GM18870 (cell line): ENCODE data around the gene BIVM.

Source experiments
- ATAC-seq: cut with Tn5 transposase; IDR thresholded peaks from one replicate; pipeline ENCODE4 v1.9.1; 2021; ENCODE audit warnings: moderate library complexity; ENCODE audit not compliant: unreplicated experiment

BIVM gene

DNA sequence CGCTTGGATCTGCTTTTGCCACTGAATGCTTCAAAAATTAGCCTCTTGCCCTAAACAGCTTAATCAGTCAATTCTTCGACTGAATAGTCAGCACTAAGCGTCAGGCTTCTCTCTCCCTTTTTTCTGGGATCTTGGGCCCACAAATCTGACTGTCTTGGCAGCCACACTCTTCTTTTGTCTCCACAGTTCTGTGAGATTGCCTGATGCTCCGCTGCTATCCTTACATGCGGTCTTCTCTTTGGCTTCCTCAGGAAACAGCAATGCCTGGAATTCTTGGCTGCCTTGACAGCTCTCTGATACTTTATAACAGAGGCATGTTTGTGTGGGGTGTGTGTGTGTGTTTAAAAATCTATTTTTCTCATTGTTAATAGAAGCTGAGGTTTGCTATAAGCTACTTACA, 79.6 kb downstream of the BIVM start:
- ATAC-seq, result no peak

DNA sequence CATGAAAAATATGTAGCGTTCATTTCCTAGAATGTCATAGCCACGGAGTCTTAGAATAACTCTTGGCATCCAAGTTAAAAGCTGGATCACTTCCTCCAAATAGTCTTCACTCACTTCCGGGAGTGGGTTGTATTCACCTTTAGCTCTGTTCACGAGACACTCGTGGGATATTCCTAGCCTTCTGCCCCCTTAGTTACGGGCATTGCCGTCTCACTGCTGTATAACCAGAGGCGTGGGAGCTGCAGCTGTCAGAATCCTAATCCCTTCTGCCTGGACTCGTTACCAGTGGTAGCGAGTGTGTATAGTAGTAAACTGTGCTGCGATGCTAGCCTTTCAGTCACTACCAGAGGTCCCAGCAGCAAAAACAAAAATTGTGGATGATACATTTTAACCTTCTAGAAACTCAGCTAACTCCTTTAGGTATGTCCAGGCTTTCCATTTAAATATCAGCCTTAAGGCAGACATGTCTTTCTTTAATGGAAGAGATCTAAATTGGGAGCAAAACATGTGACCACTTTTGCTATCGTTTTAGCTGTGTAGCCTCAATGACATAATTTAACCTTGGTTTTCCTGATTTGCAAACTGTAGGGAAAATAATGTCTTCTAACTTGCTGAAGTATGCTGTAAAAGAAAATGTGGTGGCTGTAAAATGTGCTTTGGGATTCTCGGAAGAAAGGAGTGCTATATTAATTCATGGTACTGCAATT, 81.0 kb downstream of the BIVM start:
- no peak for ATAC-seq

DNA sequence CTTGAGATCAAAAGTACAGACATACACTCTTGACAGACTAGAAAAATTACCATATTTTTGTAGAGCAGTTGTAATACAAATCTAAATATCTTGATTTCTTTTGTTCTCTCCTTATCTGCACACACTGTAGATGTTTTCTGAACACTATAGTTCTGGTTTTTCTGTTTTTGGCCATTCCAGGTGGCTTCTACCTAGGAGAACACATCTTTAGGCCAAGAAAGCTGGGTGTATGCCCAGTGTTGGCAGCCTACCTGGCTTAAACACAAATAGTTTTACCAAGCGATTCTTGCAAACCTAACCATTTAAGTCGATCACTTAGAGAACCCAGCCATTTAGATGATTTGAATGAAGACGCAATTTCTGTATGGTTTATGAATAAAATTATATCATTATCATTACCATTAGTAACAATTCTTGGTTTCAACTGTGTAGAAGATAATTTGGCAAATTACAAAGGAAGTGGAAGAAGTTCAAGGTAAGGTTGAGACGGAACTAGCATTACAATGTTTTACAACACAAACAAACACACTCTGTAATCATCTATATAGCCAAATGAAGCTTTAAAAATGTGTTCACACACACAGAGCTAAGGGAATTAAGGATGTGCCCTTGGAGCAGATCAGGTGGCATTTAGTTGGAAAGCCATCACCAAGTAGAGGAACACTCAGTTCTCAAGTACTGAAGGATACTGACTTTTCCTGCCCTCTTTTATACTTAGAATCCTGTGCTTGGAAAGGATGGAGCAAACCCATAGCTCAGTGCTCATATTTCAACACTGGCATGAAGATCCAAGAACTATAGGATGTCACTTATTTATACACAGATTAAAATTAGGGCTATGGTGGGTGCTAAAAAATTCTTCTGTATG, 83.1 kb downstream of the BIVM start:
- ATAC-seq, result no peak
